Colonic mucosa (tissue), 4 donors: ENCODE data around the gene POFUT2. TPM values are rescaled to one million over a fixed set of nuclear protein-coding genes. Genes with fewer than 3 reads are reported as not detected.

Source experiments
- DNase-seq: peaks from one replicate; pipeline ENCODE4 v3.0.0-alpha.2; 2020
- H3K27ac ChIP-seq: fragments of 200-600 bp; one replicate; pipeline ENCODE4 v1.8.0; 2021
- H3K27me3 ChIP-seq: fragments of 200-600 bp; one replicate; pipeline ENCODE4 v1.8.0; 2021
- H3K36me3 ChIP-seq: fragments of 200-600 bp; one replicate; pipeline ENCODE4 v1.8.0; 2021
- H3K4me1 ChIP-seq: fragments of 200-600 bp; one replicate; pipeline ENCODE4 v1.8.0; 2021; ENCODE audit warnings: mild to moderate bottlenecking
- H3K4me3 ChIP-seq: fragments of 200-600 bp; one replicate; pipeline ENCODE4 v1.8.0; 2021
- H3K9ac ChIP-seq, 2 donors: one replicate each; pipeline ENCODE4 v1.7.0; 2013; ENCODE audit warnings: control low read depth in 2 of 2, low read depth in 2 of 2, low read length in 2 of 2
- H3K9me3 ChIP-seq: fragments of 200-600 bp; one replicate; pipeline ENCODE4 v1.8.0; 2021
- CTCF ChIP-seq: fragments of 200-600 bp; IDR thresholded peaks from one replicate; pipeline ENCODE4 v1.8.0; 2022; ENCODE audit warnings: antibody characterized with exemption, mild to moderate bottlenecking
- intact Hi-C: fragments of 100-400 bp; cut with DNase I; formaldehyde crosslinking; loops from one replicate; pipeline ENCODE4 v1.14.1; 2022
- total RNA-seq, 2 donors: library from RNA; stranded (reverse); fragmentation: NEBNext Ultra II Directional in 1 of 2; extraction: Animal tissue kit (Norgen Biotek cat#: 25700) in 1 of 2; gene quantifications; one replicate each; pipeline ENCODE4 v1.2.1, GENCODE V29; 2021
- donor health status: healthy.
- donor health status: DM: no; HTN: no; CAD: no.
- donor health status: DM: no; HTN: no; CAD: no.

Gene POFUT2
- total RNA-seq, 2 donors from 2014 or later: 23.8 to 31.6 TPM

- Histone ChIP-seq H3K4me1 (no peaks in the 10 kb centered on the region), H3K9me3 (no peaks in the 10 kb centered on the region), H3K27ac (peak overlapping the region; percentile 50), H3K36me3 (no peaks in the 10 kb centered on the region), H3K9ac (peak overlapping the region in 1 of 2 donors; percentile 35), H3K27me3 (no peaks in the 10 kb centered on the region), H3K4me3 (no peak overlapping the region)
- intact Hi-C loops: no loop called here
- no peak for TF ChIP-seq CTCF
- DNase-seq: peak; percentile 41
These were observed 19.3 kb upstream of the POFUT2 start for GRCh38 chr21:45306832-45307571.

- no peaks in the 10 kb centered on the region for H3K36me3 ChIP-seq
- no peak for TF ChIP-seq CTCF
- DNase-seq: no peak
- no peak overlapping the region for H3K27ac ChIP-seq
- no peaks in the 10 kb centered on the region for H3K27me3 ChIP-seq
- no peaks in the 10 kb centered on the region for H3K9me3 ChIP-seq
- H3K4me3 ChIP-seq: no peak overlapping the region
- intact Hi-C loops: no loop called here
- H3K4me1 ChIP-seq: no peaks in the 10 kb centered on the region
- peak overlapping the region in 1 of 2 donors; percentile 35 for H3K9ac ChIP-seq
These were observed 18.7 kb upstream of the POFUT2 start for GRCh38 chr21:45306453-45306831.

- Histone ChIP-seq H3K27me3 (no peaks in the 10 kb centered on the region), H3K9ac (peak overlapping the region in 1 of 2 donors; percentile 35), H3K27ac (no peak overlapping the region), H3K36me3 (no peaks in the 10 kb centered on the region), H3K9me3 (no peaks in the 10 kb centered on the region), H3K4me1 (no peaks in the 10 kb centered on the region), H3K4me3 (no peak overlapping the region)
- no peak for DNase-seq
- no peak for TF ChIP-seq CTCF
- intact Hi-C loops: no loop called here
These were observed 18.1 kb upstream of the POFUT2 start for GRCh38 chr21:45305836-45306235.

- H3K9me3 ChIP-seq: no peaks in the 10 kb centered on the region
- DNase-seq: no peak
- no peak for TF ChIP-seq CTCF
- H3K36me3 ChIP-seq: no peaks in the 10 kb centered on the region
- intact Hi-C loops: no loop called here
- no peak overlapping the region for H3K4me3 ChIP-seq
- H3K4me1 ChIP-seq: no peaks in the 10 kb centered on the region
- H3K9ac ChIP-seq: no peak overlapping the region
- H3K27me3 ChIP-seq: no peaks in the 10 kb centered on the region
- no peak overlapping the region for H3K27ac ChIP-seq
These were observed 17.2 kb upstream of the POFUT2 start for GRCh38 chr21:45304945-45305344.

GRCh38 chr21:45304476-45304830 is 16.8 kb upstream of the POFUT2 start:
- peak overlapping the region in 1 of 2 donors; percentile 9 for H3K9ac ChIP-seq
- no peak for TF ChIP-seq CTCF
- H3K4me1 ChIP-seq: no peaks in the 10 kb centered on the region
- no peak overlapping the region for H3K4me3 ChIP-seq
- no peaks in the 10 kb centered on the region for H3K9me3 ChIP-seq
- DNase-seq: no peak
- no peaks in the 10 kb centered on the region for H3K36me3 ChIP-seq
- no peak overlapping the region for H3K27ac ChIP-seq
- intact Hi-C loops: no loop called here
- no peaks in the 10 kb centered on the region for H3K27me3 ChIP-seq
